Trophoblast cell (in vitro differentiated cells and primary cell): ENCODE data around the gene ASIC1.

Source experiments
- DNase-seq, 2 donors: peaks; one replicate each; pipeline ENCODE4 v3.0.0-alpha.2; 2016
- H2AFZ ChIP-seq: 2 replicates; pipeline ENCODE4 v1.6.1; 2013; ENCODE audit warnings: low read length, moderate library complexity, mild to moderate bottlenecking; ENCODE audit not compliant: insufficient read depth, poor library complexity
- H2AK5ac ChIP-seq: 2 replicates; pipeline ENCODE4 v1.6.1; 2013; ENCODE audit warnings: mild to moderate bottlenecking, low read length
- H2BK120ac ChIP-seq: 2 replicates; pipeline ENCODE4 v1.6.1; 2013; ENCODE audit warnings: low read length, mild to moderate bottlenecking, moderate library complexity; ENCODE audit not compliant: insufficient read depth, poor library complexity
- H2BK12ac ChIP-seq: 2 replicates; pipeline ENCODE4 v1.6.1; 2013; ENCODE audit warnings: mild to moderate bottlenecking, low read length, moderate library complexity
- H2BK5ac ChIP-seq: 2 replicates; pipeline ENCODE4 v1.6.1; 2013; ENCODE audit warnings: low read length, low read depth, moderate library complexity, mild to moderate bottlenecking; ENCODE audit not compliant: poor library complexity
- H3K14ac ChIP-seq: 2 replicates; pipeline ENCODE4 v1.6.1; 2013; ENCODE audit warnings: mild to moderate bottlenecking, low read length
- H3K18ac ChIP-seq: 2 replicates; pipeline ENCODE4 v1.6.1; 2013; ENCODE audit warnings: mild to moderate bottlenecking, low read length
- H3K23ac ChIP-seq: 2 replicates; pipeline ENCODE4 v1.6.1; 2013; ENCODE audit warnings: low read length
- H3K27ac ChIP-seq: 2 replicates; pipeline ENCODE4 v1.5.1; 2013; ENCODE audit warnings: low read depth, mild to moderate bottlenecking, inconsistent platforms, low read length, moderate library complexity
- H3K27me3 ChIP-seq: 2 replicates; pipeline ENCODE4 v1.6.1; 2013; ENCODE audit warnings: inconsistent platforms, mild to moderate bottlenecking, low read length, moderate library complexity; ENCODE audit not compliant: insufficient read depth
- H3K36me3 ChIP-seq, 2 experiments: 1 replicate in 1 of 2; 2 replicates in 1 of 2; pipeline ENCODE4 v1.6.1; 2013; ENCODE audit warnings: low read length in 2 of 2, mild to moderate bottlenecking in 2 of 2, moderate library complexity in 1 of 2; ENCODE audit not compliant: insufficient read depth in 2 of 2, control insufficient read depth in 1 of 2
- H3K4ac ChIP-seq: 2 replicates; pipeline ENCODE4 v1.6.1; 2013; ENCODE audit warnings: low read depth, mild to moderate bottlenecking, low read length, moderate library complexity
- H3K4me1 ChIP-seq, 2 experiments: 1 replicate in 1 of 2; 2 replicates in 1 of 2; pipeline ENCODE4 v1.6.1; 2013; ENCODE audit warnings: low read length in 2 of 2, mild to moderate bottlenecking in 2 of 2, moderate library complexity in 1 of 2; ENCODE audit not compliant: insufficient read depth in 2 of 2, control insufficient read depth in 1 of 2
- H3K4me2 ChIP-seq: 2 replicates; pipeline ENCODE4 v1.6.1; 2013; ENCODE audit warnings: inconsistent platforms, mild to moderate bottlenecking, low read length, moderate library complexity
- H3K4me3 ChIP-seq: 2 replicates; pipeline ENCODE4 v1.5.1; 2013; ENCODE audit warnings: mild to moderate bottlenecking, low read depth, low read length, inconsistent platforms
- H3K79me1 ChIP-seq: one replicate; pipeline ENCODE4 v1.6.1; 2013; ENCODE audit warnings: low read length
- H3K79me2 ChIP-seq: 2 replicates; pipeline ENCODE4 v1.6.1; 2013; ENCODE audit warnings: low read length, mild to moderate bottlenecking; ENCODE audit not compliant: control insufficient read depth, insufficient read depth, poor library complexity
- H3K9ac ChIP-seq: 2 replicates; pipeline ENCODE4 v1.6.1; 2013; ENCODE audit warnings: mild to moderate bottlenecking, low read length
- H3K9me3 ChIP-seq: 2 replicates; pipeline ENCODE4 v1.6.1; 2013; ENCODE audit warnings: low read depth, mild to moderate bottlenecking, control low read depth, inconsistent platforms, low read length; ENCODE audit not compliant: insufficient read depth
- H4K12ac ChIP-seq: 2 replicates; pipeline ENCODE4 v1.6.1; 2013; ENCODE audit warnings: low read depth, mild to moderate bottlenecking, low read length, moderate library complexity
- H4K8ac ChIP-seq: 2 replicates; pipeline ENCODE4 v1.6.1; 2013; ENCODE audit warnings: low read depth, mild to moderate bottlenecking, low read length, moderate library complexity
- H4K91ac ChIP-seq: one replicate; pipeline ENCODE4 v1.6.1; 2013; ENCODE audit warnings: low read depth, mild to moderate bottlenecking, low read length, moderate library complexity
- WGBS: extraction: QIAGEN DNeasy Blood & Tissue Kit; methylation state at CpG from one replicate; pipeline ENCODE4 v1.1.7; 2013; ENCODE audit warnings: missing lambda C conversion rate; ENCODE audit not compliant: insufficient read length, insufficient coverage; ENCODE audit errors: extremely low coverage; 5-methylcytosine and 5-hydroxymethylcytosine counted together

The ASIC1 gene

GRCh38 chr12:50077099-50077498 lies 19.7 kb downstream of the ASIC1 start:
- no CpG with 5 or more reads among the region's 12 CpGs for WGBS
- DNase-seq: no peak
- H3K4me1 ChIP-seq: peaks cover 2% of the 10 kb centered on the region in 2 experiments

GRCh38 chr12:50078281-50078680 lies 20.9 kb downstream of the ASIC1 start:
- H3K36me3 ChIP-seq: no peaks in the 10 kb centered on the region
- no CpG with 5 or more reads among the region's 10 CpGs for WGBS
- H3K4me2 ChIP-seq: no peak overlapping the region
- H3K14ac ChIP-seq: no peak overlapping the region
- no peak overlapping the region for H4K91ac ChIP-seq
- H3K23ac ChIP-seq: no peak overlapping the region
- no peak overlapping the region for H3K18ac ChIP-seq
- no peak overlapping the region for H4K12ac ChIP-seq
- no peak overlapping the region for H2BK12ac ChIP-seq
- no peak overlapping the region for H3K4me3 ChIP-seq
- H3K79me1 ChIP-seq: no peaks in the 10 kb centered on the region
- no peaks in the 10 kb centered on the region for H3K79me2 ChIP-seq
- peaks cover 2% of the 10 kb centered on the region for H3K9me3 ChIP-seq
- H3K4ac ChIP-seq: no peak overlapping the region
- no peaks in the 10 kb centered on the region for H3K27me3 ChIP-seq
- no peak overlapping the region for H2AFZ ChIP-seq
- DNase-seq: no peak
- H2AK5ac ChIP-seq: no peak overlapping the region
- no peak overlapping the region for H2BK120ac ChIP-seq
- H3K27ac ChIP-seq: no peak overlapping the region
- no peak overlapping the region for H4K8ac ChIP-seq
- no peak overlapping the region for H2BK5ac ChIP-seq
- peaks cover 0 to 2% of the 10 kb centered on the region in 2 experiments for H3K4me1 ChIP-seq
- no peak overlapping the region for H3K9ac ChIP-seq

More at GRCh38 chr12:50077099-50077498, 19.7 kb downstream of the ASIC1 start:
- Histone ChIP-seq H2BK12ac (no peak overlapping the region), H3K79me2 (no peaks in the 10 kb centered on the region), H2AFZ (no peak overlapping the region), H3K4ac (no peak overlapping the region), H3K23ac (no peak overlapping the region), H2BK120ac (no peak overlapping the region), H3K14ac (no peak overlapping the region), H3K4me3 (no peak overlapping the region), H3K18ac (no peak overlapping the region), H3K9me3 (peaks cover 2% of the 10 kb centered on the region), H3K27me3 (no peaks in the 10 kb centered on the region), H3K27ac (no peak overlapping the region), H2AK5ac (no peak overlapping the region), H3K79me1 (no peaks in the 10 kb centered on the region), H4K8ac (no peak overlapping the region), H3K4me2 (no peak overlapping the region), H4K91ac (no peak overlapping the region), H3K9ac (no peak overlapping the region), H2BK5ac (no peak overlapping the region), H3K36me3 (no peaks in the 10 kb centered on the region), H4K12ac (no peak overlapping the region)

- no peaks in the 10 kb centered on the region for H3K79me1 ChIP-seq
- no peak overlapping the region for H3K4me3 ChIP-seq
- H2AFZ ChIP-seq: no peak overlapping the region
- H4K8ac ChIP-seq: no peak overlapping the region
- H3K4me2 ChIP-seq: no peak overlapping the region
- H4K91ac ChIP-seq: no peak overlapping the region
- no peak overlapping the region for H3K4ac ChIP-seq
- no peak overlapping the region for H3K27ac ChIP-seq
- no peaks in the 10 kb centered on the region for H3K79me2 ChIP-seq
- no CpG with 5 or more reads among the region's 5 CpGs for WGBS
- H3K4me1 ChIP-seq: peaks cover 2% of the 10 kb centered on the region in 2 experiments
- H3K36me3 ChIP-seq: no peaks in the 10 kb centered on the region
- H3K18ac ChIP-seq: no peak overlapping the region
- DNase-seq: no peak
- no peak overlapping the region for H2BK120ac ChIP-seq
- H2BK5ac ChIP-seq: no peak overlapping the region
- H3K14ac ChIP-seq: no peak overlapping the region
- no peak overlapping the region for H2AK5ac ChIP-seq
- no peak overlapping the region for H2BK12ac ChIP-seq
- H3K27me3 ChIP-seq: no peaks in the 10 kb centered on the region
- H3K9me3 ChIP-seq: peaks cover 2% of the 10 kb centered on the region
- H4K12ac ChIP-seq: no peak overlapping the region
- H3K9ac ChIP-seq: no peak overlapping the region
- H3K23ac ChIP-seq: no peak overlapping the region
Observed at GRCh38 chr12:50079771-50080170, 22.4 kb downstream of the ASIC1 start.

- H3K9me3 ChIP-seq: peaks cover 2% of the 10 kb centered on the region
- H3K27ac ChIP-seq: no peak overlapping the region
- no peak overlapping the region for H4K91ac ChIP-seq
- no peak overlapping the region for H3K4me3 ChIP-seq
- DNase-seq: no peak
- no peak overlapping the region for H3K23ac ChIP-seq
- no peak overlapping the region for H2AK5ac ChIP-seq
- H3K18ac ChIP-seq: no peak overlapping the region
- H2BK12ac ChIP-seq: no peak overlapping the region
- H2BK120ac ChIP-seq: no peak overlapping the region
- H3K79me1 ChIP-seq: peaks cover 2% of the 10 kb centered on the region
- H4K8ac ChIP-seq: no peak overlapping the region
- H2BK5ac ChIP-seq: no peak overlapping the region
- H3K27me3 ChIP-seq: no peaks in the 10 kb centered on the region
- H3K79me2 ChIP-seq: no peaks in the 10 kb centered on the region
- no peak overlapping the region for H3K14ac ChIP-seq
- no peak overlapping the region for H2AFZ ChIP-seq
- no peak overlapping the region for H3K4me2 ChIP-seq
- no CpG with 5 or more reads among the region's 46 CpGs for WGBS
- H4K12ac ChIP-seq: no peak overlapping the region
- H3K9ac ChIP-seq: no peak overlapping the region
- H3K4ac ChIP-seq: no peak overlapping the region
- H3K4me1 ChIP-seq: peaks cover 2 to 6% of the 10 kb centered on the region in 2 experiments
- H3K36me3 ChIP-seq: peaks cover 0 to 3% of the 10 kb centered on the region in 2 experiments
Observed at GRCh38 chr12:50081096-50081808, 23.9 kb downstream of the ASIC1 start.
